KMS-11 (cell line): Measurements from ENCODE around the gene GNL1.

Experiments
- H2AFZ ChIP-seq: fragments of 200-600 bp; sonication (generic); 2 replicates; pipeline ENCODE4 v1.6.1; 2016; ENCODE audit warnings: antibody characterized with exemption, mixed run types, low read depth
- H3K27ac ChIP-seq: fragments of 200-600 bp; sonication (generic); 2 replicates; pipeline ENCODE4 v1.6.1; 2016; ENCODE audit warnings: mild to moderate bottlenecking, mixed run types
- H3K27me3 ChIP-seq: fragments of 200-600 bp; sonication (generic); 2 replicates; pipeline ENCODE4 v1.6.1; 2017; ENCODE audit warnings: mild to moderate bottlenecking, low read depth, mixed run types, moderate library complexity; ENCODE audit not compliant: insufficient read depth
- H3K36me3 ChIP-seq: fragments of 200-600 bp; sonication (generic); 2 replicates; pipeline ENCODE4 v1.6.1; 2017; ENCODE audit warnings: mild to moderate bottlenecking, mixed run types; ENCODE audit not compliant: insufficient read depth
- H3K4me1 ChIP-seq: fragments of 200-600 bp; sonication (generic); 2 replicates; pipeline ENCODE4 v1.6.1; 2016; ENCODE audit warnings: mild to moderate bottlenecking, low read depth, mixed run types; ENCODE audit not compliant: poor library complexity, severe bottlenecking
- H3K4me2 ChIP-seq: fragments of 200-600 bp; sonication (generic); 2 replicates; pipeline ENCODE4 v1.7.0; 2016; ENCODE audit warnings: mild to moderate bottlenecking, mixed run types
- H3K4me3 ChIP-seq: fragments of 200-600 bp; sonication (generic); IDR thresholded peaks from 2 replicates; pipeline ENCODE4 v1.6.1; 2017; ENCODE audit warnings: low read depth, low read length, mixed read lengths; ENCODE audit not compliant: insufficient read depth
- H3K79me2 ChIP-seq: fragments of 200-600 bp; sonication (generic); 2 replicates; pipeline ENCODE4 v1.6.1; 2016; ENCODE audit warnings: low read depth, mixed run types; ENCODE audit not compliant: insufficient read depth
- H3K9ac ChIP-seq: fragments of 200-600 bp; sonication (generic); 2 replicates; pipeline ENCODE4 v1.6.1; 2016; ENCODE audit warnings: mild to moderate bottlenecking, mixed run types
- H4K20me1 ChIP-seq: fragments of 200-600 bp; sonication (generic); 2 replicates; pipeline ENCODE4 v1.6.1; 2016; ENCODE audit warnings: mild to moderate bottlenecking, mixed run types; ENCODE audit not compliant: insufficient read depth
- TF ChIP-seq, protein P1 (sequence below): fragments of 200-600 bp; sonication (generic); conservative IDR thresholded peaks from 2 replicates; pipeline ENCODE4 v1.6.1; 2017; ENCODE audit warnings: low read depth, mild to moderate bottlenecking, antibody characterized with exemption, low read length, moderate library complexity, mixed read lengths

The GNL1 gene

DNA sequence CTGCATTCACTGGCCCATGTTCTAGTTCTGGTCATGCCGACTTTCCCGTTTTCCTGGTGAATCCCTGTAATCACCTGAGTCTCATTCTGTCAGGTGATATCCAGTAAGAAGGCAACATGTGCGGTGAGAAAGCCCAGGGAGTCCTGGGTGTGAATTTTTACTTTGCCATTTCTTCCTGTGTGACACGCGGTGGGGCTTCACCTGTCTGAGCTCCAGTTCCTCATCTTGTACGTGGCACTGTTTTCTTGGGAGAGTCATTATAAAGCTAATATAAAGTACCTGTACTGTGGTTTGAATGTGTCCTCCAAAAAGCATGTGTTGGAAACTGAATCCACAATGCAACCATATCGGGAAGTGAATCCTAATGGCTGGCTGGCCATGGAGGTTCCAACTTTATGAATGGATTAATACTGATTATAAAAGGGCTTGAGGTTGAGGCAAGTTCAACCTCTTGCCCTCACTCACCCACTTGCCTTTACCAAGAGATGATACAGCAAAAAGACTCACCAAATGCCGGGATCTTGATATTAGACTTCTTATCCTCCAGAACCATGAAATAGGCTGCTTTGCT lies 61.9 kb downstream of the GNL1 start:
- H3K4me3 ChIP-seq: no peak overlapping the region
- peaks cover 10% of the 10 kb centered on the region; the same call in 1 of the 2 replicates for H3K79me2 ChIP-seq
- H4K20me1 ChIP-seq: no peaks in the 10 kb centered on the region
- no peaks in the 10 kb centered on the region for H3K27me3 ChIP-seq
- no peaks in the 10 kb centered on the region for H3K36me3 ChIP-seq
- H2AFZ ChIP-seq: no peak overlapping the region
- no peak overlapping the region for H3K27ac ChIP-seq
- TF ChIP-seq, protein P1, sequence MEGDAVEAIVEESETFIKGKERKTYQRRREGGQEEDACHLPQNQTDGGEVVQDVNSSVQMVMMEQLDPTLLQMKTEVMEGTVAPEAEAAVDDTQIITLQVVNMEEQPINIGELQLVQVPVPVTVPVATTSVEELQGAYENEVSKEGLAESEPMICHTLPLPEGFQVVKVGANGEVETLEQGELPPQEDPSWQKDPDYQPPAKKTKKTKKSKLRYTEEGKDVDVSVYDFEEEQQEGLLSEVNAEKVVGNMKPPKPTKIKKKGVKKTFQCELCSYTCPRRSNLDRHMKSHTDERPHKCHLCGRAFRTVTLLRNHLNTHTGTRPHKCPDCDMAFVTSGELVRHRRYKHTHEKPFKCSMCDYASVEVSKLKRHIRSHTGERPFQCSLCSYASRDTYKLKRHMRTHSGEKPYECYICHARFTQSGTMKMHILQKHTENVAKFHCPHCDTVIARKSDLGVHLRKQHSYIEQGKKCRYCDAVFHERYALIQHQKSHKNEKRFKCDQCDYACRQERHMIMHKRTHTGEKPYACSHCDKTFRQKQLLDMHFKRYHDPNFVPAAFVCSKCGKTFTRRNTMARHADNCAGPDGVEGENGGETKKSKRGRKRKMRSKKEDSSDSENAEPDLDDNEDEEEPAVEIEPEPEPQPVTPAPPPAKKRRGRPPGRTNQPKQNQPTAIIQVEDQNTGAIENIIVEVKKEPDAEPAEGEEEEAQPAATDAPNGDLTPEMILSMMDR: no peak
- no peak overlapping the region for H3K4me2 ChIP-seq
- H3K4me1 ChIP-seq: peaks cover 12% of the 10 kb centered on the region
- no peak overlapping the region for H3K9ac ChIP-seq

DNA sequence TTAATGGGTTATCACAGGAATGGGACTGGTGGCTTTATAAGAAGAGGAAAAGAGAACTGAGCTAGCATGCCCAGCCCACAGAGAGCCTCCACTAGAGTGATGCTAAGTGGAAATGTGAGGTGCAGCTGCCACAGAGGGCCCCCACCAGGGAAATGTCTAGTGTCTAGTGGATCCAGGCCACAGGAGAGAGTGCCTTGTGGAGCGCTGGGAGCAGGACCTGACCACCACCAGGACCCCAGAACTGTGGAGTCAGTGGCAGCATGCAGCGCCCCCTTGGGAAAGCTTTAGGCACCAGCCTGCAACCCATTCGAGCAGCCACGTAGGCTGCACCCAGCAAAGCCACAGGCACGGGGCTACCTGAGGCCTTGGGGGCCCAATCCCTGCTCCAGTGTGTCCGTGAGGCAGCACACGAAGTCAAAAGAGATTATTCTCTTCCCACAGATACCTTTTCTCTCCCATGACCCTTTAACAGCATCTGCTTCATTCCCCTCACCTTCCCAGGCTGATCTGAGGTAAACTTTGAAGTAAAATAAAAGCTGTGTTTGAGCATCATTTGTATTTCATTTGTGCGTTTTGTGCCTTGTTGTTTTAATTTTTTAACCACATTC lies 62.5 kb downstream of the GNL1 start:
- Histone ChIP-seq H4K20me1 (no peaks in the 10 kb centered on the region), H3K79me2 (peaks cover 10% of the 10 kb centered on the region; the same call in 1 of the 2 replicates), H3K27ac (no peak overlapping the region), H3K36me3 (no peaks in the 10 kb centered on the region), H3K4me3 (no peak overlapping the region), H3K27me3 (no peaks in the 10 kb centered on the region), H3K9ac (no peak overlapping the region), H3K4me2 (no peak overlapping the region), H2AFZ (no peak overlapping the region), H3K4me1 (peaks cover 12% of the 10 kb centered on the region)
- TF ChIP-seq, protein P1: no peak; the same call in 1 of the 2 replicates

DNA sequence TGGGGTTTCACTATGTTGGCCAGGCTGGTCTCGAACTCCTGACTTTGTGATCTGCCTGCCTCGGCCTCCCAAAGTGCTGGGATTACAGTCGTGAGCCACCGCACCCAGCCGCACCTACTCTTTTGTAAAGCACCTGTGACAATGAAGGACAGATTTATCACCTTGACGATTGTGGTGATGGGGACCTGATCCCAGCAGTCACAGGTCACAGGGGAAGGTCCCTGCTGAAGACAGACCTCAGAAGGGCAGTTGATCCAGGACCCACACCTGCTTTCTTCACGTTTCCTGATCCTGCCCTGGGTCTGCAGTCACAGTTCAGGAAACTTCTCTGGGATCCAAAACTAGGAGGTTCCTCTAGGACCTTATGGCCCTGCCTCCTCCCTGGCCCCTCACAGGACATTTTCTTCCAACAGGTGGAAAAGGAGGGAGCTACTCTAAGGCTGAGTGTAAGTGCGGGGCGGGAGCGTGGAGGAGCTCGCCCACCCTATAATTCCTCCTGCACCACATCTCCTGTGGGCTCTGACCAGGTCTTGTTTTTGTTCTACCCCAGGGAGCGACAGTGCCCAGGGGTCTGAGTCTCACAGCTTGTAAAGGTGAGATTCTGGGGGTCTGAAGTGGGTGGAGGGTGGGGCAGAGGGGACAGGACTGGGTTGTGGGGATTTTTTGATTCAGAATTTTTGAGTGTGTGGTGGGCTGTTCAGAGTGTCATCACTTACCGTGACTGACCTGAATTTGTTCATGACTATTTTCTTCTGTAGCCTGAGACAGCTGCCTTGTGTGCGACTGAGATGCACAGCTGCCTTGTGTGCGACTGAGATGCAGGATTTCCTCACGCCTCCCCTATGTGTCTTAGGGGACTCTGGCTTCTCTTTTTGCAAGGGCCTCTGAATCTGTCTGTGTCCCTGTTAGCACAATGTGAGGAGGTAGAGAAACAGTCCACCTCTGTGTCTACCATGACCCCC lies 64.0 kb downstream of the GNL1 start:
- H3K4me1 ChIP-seq: peaks cover 12% of the 10 kb centered on the region
- no peaks in the 10 kb centered on the region for H3K27me3 ChIP-seq
- H3K27ac ChIP-seq: no peak overlapping the region
- H2AFZ ChIP-seq: no peak overlapping the region
- H3K9ac ChIP-seq: no peak overlapping the region
- peaks cover 10% of the 10 kb centered on the region; the same call in 1 of the 2 replicates for H3K79me2 ChIP-seq
- H3K4me3 ChIP-seq: no peak overlapping the region
- no peak overlapping the region for H3K4me2 ChIP-seq
- H4K20me1 ChIP-seq: no peaks in the 10 kb centered on the region
- TF ChIP-seq, protein P1: no peak
- no peaks in the 10 kb centered on the region for H3K36me3 ChIP-seq
